Osteocyte (in vitro differentiated cells): Measurements from ENCODE around the gene ZNF521. TPM values are rescaled to one million over a fixed set of nuclear protein-coding genes. Genes with fewer than 3 reads are reported as not detected.

ENCODE experiments used
- DNase-seq: peaks from one replicate; pipeline ENCODE4 v3.0.0; 2021; ENCODE audit warnings: mixed read lengths; ENCODE audit not compliant: unreplicated experiment; ENCODE audit errors: extremely low spot score
- H3K27ac Mint-ChIP-seq: one replicate; pipeline ENCODE4 v1.8.0; 2021; ENCODE audit warnings: mild to moderate bottlenecking, mixed read lengths; ENCODE audit not compliant: unreplicated experiment
- H3K27me3 Mint-ChIP-seq: one replicate; pipeline ENCODE4 v1.8.0; 2021; ENCODE audit warnings: mixed read lengths; ENCODE audit not compliant: unreplicated experiment
- H3K36me3 Mint-ChIP-seq: one replicate; pipeline ENCODE4 v1.8.0; 2021; ENCODE audit warnings: mixed read lengths; ENCODE audit not compliant: unreplicated experiment
- H3K4me1 Mint-ChIP-seq: one replicate; pipeline ENCODE4 v1.8.0; 2021; ENCODE audit warnings: mixed read lengths; ENCODE audit not compliant: unreplicated experiment
- H3K4me3 Mint-ChIP-seq: one replicate; pipeline ENCODE4 v1.8.0; 2021; ENCODE audit warnings: mild to moderate bottlenecking, moderate library complexity, mixed read lengths; ENCODE audit not compliant: unreplicated experiment
- H3K9me3 Mint-ChIP-seq: one replicate; pipeline ENCODE4 v1.8.0; 2021; ENCODE audit warnings: mixed read lengths; ENCODE audit not compliant: unreplicated experiment
- total RNA-seq: library from RNA; stranded (reverse); gene quantifications from 2 replicates; pipeline ENCODE4 v1.2.1, GENCODE V29; 2021
- TF ChIP-seq, protein P1 (sequence below): fragments of 200-600 bp; sonication (generic); IDR thresholded peaks from 2 replicates; pipeline ENCODE4 v1.5.0; 2021; ENCODE audit warnings: antibody characterized with exemption, mild to moderate bottlenecking, moderate library complexity

Gene ZNF521
- total RNA-seq, 1 donor from 2014 or later = 57.1 TPM

DNA sequence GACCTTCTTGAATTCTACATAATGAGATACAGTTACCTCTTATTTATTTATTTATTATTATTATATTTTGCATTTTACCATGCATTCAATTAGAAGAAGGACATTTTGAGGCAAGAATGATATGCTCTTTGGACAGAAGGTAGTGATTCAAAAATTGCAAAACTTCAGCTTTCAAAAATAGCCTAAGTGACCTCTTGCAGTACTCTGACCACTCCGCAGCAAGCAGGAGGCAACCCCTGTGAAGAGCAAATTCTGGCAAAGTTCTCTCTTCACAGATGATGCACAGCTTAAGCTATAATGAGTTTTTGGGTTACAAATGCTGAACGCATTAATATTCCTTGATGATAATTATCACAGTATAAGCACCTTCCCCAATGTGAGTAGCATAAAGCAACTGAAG is 170.0 kb downstream of the ZNF521 start:
- Mint-ChIP-seq H3K27ac (no peak overlapping the region), H3K36me3 (peaks cover 4% of the 10 kb centered on the region), H3K9me3 (no peaks in the 10 kb centered on the region), H3K4me3 (no peak overlapping the region), H3K27me3 (no peaks in the 10 kb centered on the region), H3K4me1 (peaks cover 7% of the 10 kb centered on the region)
- DNase-seq = no peak
- TF ChIP-seq, protein P1, sequence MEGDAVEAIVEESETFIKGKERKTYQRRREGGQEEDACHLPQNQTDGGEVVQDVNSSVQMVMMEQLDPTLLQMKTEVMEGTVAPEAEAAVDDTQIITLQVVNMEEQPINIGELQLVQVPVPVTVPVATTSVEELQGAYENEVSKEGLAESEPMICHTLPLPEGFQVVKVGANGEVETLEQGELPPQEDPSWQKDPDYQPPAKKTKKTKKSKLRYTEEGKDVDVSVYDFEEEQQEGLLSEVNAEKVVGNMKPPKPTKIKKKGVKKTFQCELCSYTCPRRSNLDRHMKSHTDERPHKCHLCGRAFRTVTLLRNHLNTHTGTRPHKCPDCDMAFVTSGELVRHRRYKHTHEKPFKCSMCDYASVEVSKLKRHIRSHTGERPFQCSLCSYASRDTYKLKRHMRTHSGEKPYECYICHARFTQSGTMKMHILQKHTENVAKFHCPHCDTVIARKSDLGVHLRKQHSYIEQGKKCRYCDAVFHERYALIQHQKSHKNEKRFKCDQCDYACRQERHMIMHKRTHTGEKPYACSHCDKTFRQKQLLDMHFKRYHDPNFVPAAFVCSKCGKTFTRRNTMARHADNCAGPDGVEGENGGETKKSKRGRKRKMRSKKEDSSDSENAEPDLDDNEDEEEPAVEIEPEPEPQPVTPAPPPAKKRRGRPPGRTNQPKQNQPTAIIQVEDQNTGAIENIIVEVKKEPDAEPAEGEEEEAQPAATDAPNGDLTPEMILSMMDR = no peak

DNA sequence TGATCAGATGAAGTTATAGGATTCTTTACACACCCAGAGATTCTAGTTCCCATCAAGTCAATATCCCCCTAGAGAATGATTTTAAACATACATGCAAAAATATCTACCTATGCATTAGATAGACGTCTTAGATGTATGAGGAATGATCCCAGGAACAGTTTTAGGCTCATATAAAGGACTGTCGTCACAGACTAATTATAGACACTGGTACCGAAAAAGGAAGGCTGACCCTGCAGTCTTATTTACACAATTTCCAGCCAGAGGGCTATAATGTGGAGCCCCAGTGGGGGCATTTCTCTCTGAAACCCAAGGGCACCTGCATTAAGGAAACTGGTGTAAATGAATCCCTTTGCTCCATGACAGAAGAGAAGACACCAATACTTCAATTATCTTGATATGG is 170.4 kb downstream of the ZNF521 start:
- no peak for DNase-seq
- TF ChIP-seq, protein P1 = no peak
- Mint-ChIP-seq H3K4me1 (peaks cover 7% of the 10 kb centered on the region), H3K4me3 (no peak overlapping the region), H3K36me3 (peaks cover 4% of the 10 kb centered on the region), H3K27me3 (no peaks in the 10 kb centered on the region), H3K9me3 (no peaks in the 10 kb centered on the region), H3K27ac (no peak overlapping the region)

DNA sequence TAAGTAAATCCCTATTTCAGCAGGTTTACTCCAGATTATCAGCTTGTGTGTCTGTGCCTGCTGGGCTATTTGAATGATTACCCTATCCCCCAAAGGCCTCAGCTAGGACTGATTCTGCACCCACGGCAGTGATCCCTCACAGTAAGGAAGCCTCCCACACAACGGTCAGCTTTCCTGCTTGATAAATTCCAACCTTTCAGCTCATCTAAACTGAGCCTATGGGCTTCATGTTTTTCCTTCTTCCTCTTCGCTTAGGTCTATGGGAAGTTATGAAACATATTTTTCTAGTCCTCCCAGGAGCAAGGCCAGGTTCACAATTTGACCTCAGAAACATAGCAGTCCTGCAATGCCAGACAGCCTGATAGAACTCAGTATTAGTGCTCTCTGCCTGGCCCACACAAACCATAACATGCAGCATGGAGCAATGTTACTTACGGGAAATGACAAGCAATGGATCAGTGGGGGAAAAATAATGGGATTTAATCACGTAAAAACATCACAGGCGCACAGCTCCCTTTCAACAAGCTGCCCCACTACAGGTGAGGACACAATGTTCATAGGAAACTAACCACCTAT is 170.9 kb downstream of the ZNF521 start:
- TF ChIP-seq, protein P1 = no peak
- DNase-seq = no peak
- Mint-ChIP-seq H3K4me3 (no peak overlapping the region), H3K36me3 (peaks cover 4% of the 10 kb centered on the region), H3K27ac (no peak overlapping the region), H3K4me1 (peaks cover 7% of the 10 kb centered on the region), H3K27me3 (no peaks in the 10 kb centered on the region), H3K9me3 (no peaks in the 10 kb centered on the region)

DNA sequence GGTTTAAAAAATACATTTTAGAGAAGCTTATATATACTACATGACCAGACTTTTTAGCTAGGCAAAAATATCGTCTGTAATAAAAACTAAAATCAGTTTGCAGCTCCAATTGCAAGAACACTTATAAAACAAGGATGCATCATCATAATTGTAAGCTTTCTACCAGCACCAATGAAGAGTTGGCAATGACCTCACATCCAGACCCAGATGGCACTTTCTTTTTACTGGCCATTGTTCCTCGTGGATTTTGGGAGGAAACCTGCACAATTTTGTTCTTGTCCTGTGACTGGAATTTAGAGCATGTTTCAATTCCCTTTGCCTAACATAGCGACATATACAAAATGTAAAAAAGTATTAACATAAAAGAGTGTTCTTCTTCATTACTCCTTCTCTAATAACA is 174.3 kb downstream of the ZNF521 start:
- H3K4me1 Mint-ChIP-seq = peaks cover 7% of the 10 kb centered on the region
- H3K9me3 Mint-ChIP-seq = no peaks in the 10 kb centered on the region
- no peaks in the 10 kb centered on the region for H3K27me3 Mint-ChIP-seq
- TF ChIP-seq, protein P1 = no peak
- no peak overlapping the region for H3K27ac Mint-ChIP-seq
- H3K36me3 Mint-ChIP-seq = peaks cover 3% of the 10 kb centered on the region
- no peak for DNase-seq
- no peak overlapping the region for H3K4me3 Mint-ChIP-seq

DNA sequence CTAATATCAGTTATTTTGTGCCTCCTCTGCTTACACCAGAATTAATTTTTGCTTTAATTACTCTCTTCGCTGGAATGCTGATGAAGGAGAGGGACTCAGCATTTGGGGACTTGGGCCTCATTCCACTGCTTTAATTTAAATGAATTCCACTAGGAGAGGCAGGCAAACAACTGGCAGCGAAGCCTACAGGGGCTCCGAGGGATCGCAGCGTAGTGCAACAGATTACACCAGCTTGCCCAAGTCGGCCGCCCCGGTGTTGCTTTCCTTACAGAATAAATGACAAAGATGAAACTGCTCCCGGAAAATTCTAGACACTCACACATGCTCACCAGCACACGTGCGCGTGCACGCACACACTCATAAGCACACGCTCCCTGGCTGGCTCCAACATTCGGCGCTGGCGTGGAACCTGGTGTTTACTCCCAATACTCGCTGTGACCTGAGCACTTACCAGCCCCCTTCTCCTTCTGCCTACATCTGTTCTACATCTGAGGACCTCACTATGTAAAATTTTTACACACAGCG is 175.4 kb downstream of the ZNF521 start:
- DNase-seq = no peak
- peaks cover 6% of the 10 kb centered on the region for H3K4me1 Mint-ChIP-seq
- peaks cover 3% of the 10 kb centered on the region for H3K36me3 Mint-ChIP-seq
- TF ChIP-seq, protein P1 = no peak
- H3K9me3 Mint-ChIP-seq = no peaks in the 10 kb centered on the region
- H3K27ac Mint-ChIP-seq = no peak overlapping the region
- H3K4me3 Mint-ChIP-seq = no peak overlapping the region
- no peaks in the 10 kb centered on the region for H3K27me3 Mint-ChIP-seq
